Uterus (tissue), 2 donors: ENCODE data around the gene NACC2.

Experiments
- CTCF ChIP-seq, 4 experiments: fragments of 200-600 bp in 2 of 4; fragments of 450-650 bp in 2 of 4; sonication (generic) in 2 of 4; IDR thresholded peaks; one replicate each; pipeline ENCODE4 v1.5.1; 2016 to 2019; ENCODE audit warnings: antibody characterized with exemption in 4 of 4, mild to moderate bottlenecking in 2 of 4, moderate library complexity in 1 of 4
- POLR2A ChIP-seq, 2 donors: fragments of 450-650 bp; IDR thresholded peaks; one replicate each; pipeline ENCODE4 v1.6.1; 2016; ENCODE audit warnings: antibody characterized with exemption in 2 of 2, mild to moderate bottlenecking in 1 of 2, moderate library complexity in 1 of 2

DNA sequence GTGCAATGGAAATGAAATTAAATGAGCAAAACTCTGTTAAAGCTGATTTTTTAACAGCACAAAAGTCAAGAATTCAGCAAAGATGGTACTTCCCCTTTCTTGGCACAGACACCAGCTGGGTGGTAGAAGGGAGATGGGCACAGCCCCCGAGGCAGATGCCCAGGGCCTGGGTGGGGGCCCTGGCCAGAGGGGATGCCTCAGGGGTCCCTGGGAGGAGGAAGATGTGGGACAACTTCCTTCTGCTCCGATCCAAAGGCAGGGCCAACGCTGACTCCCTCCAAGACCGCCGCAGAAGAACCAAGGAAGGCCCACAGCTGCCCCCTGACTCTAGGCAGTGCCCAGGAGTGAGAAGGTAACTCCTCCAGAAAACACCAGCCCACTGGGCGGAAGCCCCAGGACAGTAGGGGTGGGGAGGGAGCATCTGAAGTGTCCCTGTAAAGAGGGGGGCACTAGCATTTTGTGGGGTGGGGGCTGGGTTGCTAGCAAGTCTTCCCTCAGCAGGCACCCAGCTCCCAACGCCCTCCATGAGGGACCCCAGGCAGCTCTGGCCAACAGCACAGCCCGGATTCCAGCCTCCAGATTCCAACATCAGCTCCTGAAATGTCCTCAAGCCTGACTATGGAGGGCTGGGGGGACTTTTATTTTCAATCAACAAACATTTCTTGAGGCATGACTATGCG lies 4.9 kb downstream of the NACC2 start:
- TF ChIP-seq POLR2A (IDR thresholded peaks at IDR 0.05) (no peak), CTCF (IDR thresholded peaks at IDR 0.05) (no peak)
